ENCODE measurements around the gene DNER. TPM values are rescaled to one million over a fixed set of nuclear protein-coding genes. Genes with fewer than 3 reads are reported as not detected.

The DNER gene
- total and polyA plus RNA-seq, 2 of the 4 experiments (the other 2 are of a cell fraction): under 0.01 to 0.14 TPM

GRCh38 chr2:229688141-229688540, 26.2 kb downstream of the DNER start:
- dilution Hi-C loops (cut with HindIII; ENCODE audit: low sequenced_read_pairs, unreplicated experiment): no loop called here

More at GRCh38 chr2:229688141-229688540, 26.2 kb downstream of the DNER start:
- TF ChIP-seq MXI1 (IDR thresholded peaks at IDR 0.05; ENCODE audit: borderline replicate concordance, low read depth, low read length) (no peak), NFE2L2 (IDR thresholded peaks at IDR 0.05; ENCODE audit: low read depth, low read length) (no peak), MAFK (IDR thresholded peaks at IDR 0.05; ENCODE audit: low read depth, low read length) (peak; percentile 53)
- Histone ChIP-seq H2AK9ac (replicated peaks; ENCODE audit: low read depth, low read length, poor library complexity) (no peak overlapping the region), H3K4me2 (ENCODE audit: low read depth, low read length) (no peak overlapping the region), H2BK5ac (ENCODE audit: low read depth, low read length, poor library complexity, severe bottlenecking) (no peak overlapping the region), H3K4ac (ENCODE audit: low read depth, low read length) (no peak overlapping the region), H3K18ac (ENCODE audit: low read depth, low read length) (no peak overlapping the region), H3K79me1 (ENCODE audit: low read depth in 1 of 2, low read length in 2 of 2) (no peaks in the 10 kb centered on the region), H3K36me3 (ENCODE audit: control insufficient read depth, insufficient read depth, low read length) (no peaks in the 10 kb centered on the region), H4K91ac (ENCODE audit: insufficient read depth, low read depth, low read length) (no peak overlapping the region), H3K9me3 (ENCODE audit: control insufficient read depth, insufficient read depth, low read length) (no peaks in the 10 kb centered on the region), H3K9ac (ENCODE audit: low read depth, low read length) (no peak overlapping the region), H2AFZ (replicated peaks; ENCODE audit: low read length, poor library complexity) (no peak overlapping the region), H3K4me3 (ENCODE audit: insufficient read depth, low read depth, low read length) (no peak overlapping the region), H3K4me1 (ENCODE audit: control insufficient read depth, insufficient read depth, low read length) (no peaks in the 10 kb centered on the region), H4K5ac (ENCODE audit: low read depth, low read length) (no peak overlapping the region), H3K23ac (ENCODE audit: low read depth, low read length) (no peak overlapping the region), H2BK20ac (ENCODE audit: low read depth, low read length) (no peak overlapping the region), H3K14ac (replicated peaks; ENCODE audit: low read depth, low read length) (no peak overlapping the region), H3K9me1 (ENCODE audit: insufficient read depth, low read length) (no peaks in the 10 kb centered on the region), H4K8ac (ENCODE audit: low read depth in 2 of 2, low read length in 2 of 2) (no peak overlapping the region), H3K27me3 (ENCODE audit: control insufficient read depth, insufficient read depth, low read length) (no peaks in the 10 kb centered on the region), H2BK120ac (ENCODE audit: low read depth, low read length) (no peak overlapping the region), H2BK15ac (ENCODE audit: low read depth, low read length) (no peak overlapping the region), H4K20me1 (ENCODE audit: insufficient read depth, low read length) (no peaks in the 10 kb centered on the region), H3K56ac (ENCODE audit: extremely low read depth, insufficient read depth, low read length) (no peak overlapping the region), H3K27ac (ENCODE audit: insufficient read depth, low read length) (no peak overlapping the region), H2AK5ac (ENCODE audit: low read depth, low read length) (no peak overlapping the region)
- ChIA-PET POLR2A (ENCODE audit: unreplicated experiment) (no interaction called here), CTCF (no interaction called here)
- WGBS, 2 experiments (ENCODE audit: extremely low coverage in 2 of 2, insufficient read length in 1 of 2): no CpG with 5 or more reads among the region's 7 CpGs
- intact Hi-C loops (cut with micrococcal nuclease) (no loop called here), in situ Hi-C loops (cut with MboI; ENCODE audit: low sequenced_read_pairs) (no loop called here)
- no TSS peak for BruUV-seq (replicated peaks)
- DNase-seq (no peak), ATAC-seq (ENCODE audit: low read depth) (no peak)

Measured in IMR-90 (cell line).